Stomach (tissue), 9 donors: ENCODE measurements around the gene ANKS1B. TPM values are rescaled to one million over a fixed set of nuclear protein-coding genes. Genes with fewer than 3 reads are reported as not detected.

ENCODE experiments used
- DNase-seq, 2 donors: peaks; one replicate each; pipeline versions ENCODE4 v3.0.0 to v3.0.0-alpha.2; 2013 to 2019
- H3K27ac ChIP-seq, 5 donors: fragments of 200-600 bp in 4 of 5; sonication (generic) in 4 of 5; one replicate each; pipeline ENCODE4 v1.5.1; 2013 to 2019; ENCODE audit warnings: mild to moderate bottlenecking in 1 of 5, moderate library complexity in 1 of 5
- H3K27me3 ChIP-seq, 3 donors: fragments of 200-600 bp; sonication (generic); one replicate each; pipeline ENCODE4 v1.5.1; 2017 to 2019; ENCODE audit warnings: mixed run types in 1 of 3
- H3K36me3 ChIP-seq, 4 donors: fragments of 200-600 bp; sonication (generic); 1 replicate in 3 of 4; 2 replicates in 1 of 4; pipeline ENCODE4 v1.5.1; 2016 to 2019
- H3K4me1 ChIP-seq, 4 donors: fragments of 200-600 bp; sonication (generic); one replicate each; pipeline ENCODE4 v1.5.1; 2016 to 2019
- H3K4me3 ChIP-seq, 4 donors: fragments of 200-600 bp; sonication (generic) in 3 of 4; one replicate each; pipeline ENCODE4 v1.5.1; 2016 to 2019; ENCODE audit warnings: mild to moderate bottlenecking in 1 of 4
- H3K9me3 ChIP-seq, 4 donors: fragments of 200-600 bp; sonication (generic); one replicate each; pipeline ENCODE4 v1.5.1; 2016 to 2019
- EP300 ChIP-seq: sonication (generic); formaldehyde crosslinking; IDR thresholded peaks from one replicate; pipeline ENCODE4 v1.6.1; 2017; ENCODE audit warnings: antibody characterized with exemption
- POLR2A ChIP-seq, 4 donors: fragments of 450-650 bp; IDR thresholded peaks; one replicate each; pipeline ENCODE4 v1.6.1; 2016; ENCODE audit warnings: antibody characterized with exemption in 4 of 4, control low read depth in 2 of 4, mild to moderate bottlenecking in 1 of 4, moderate library complexity in 1 of 4
- POLR2AphosphoS5 ChIP-seq, 3 donors: sonication (generic); formaldehyde crosslinking; IDR thresholded peaks; one replicate each; pipeline ENCODE4 v1.6.1; 2016; ENCODE audit warnings: antibody characterized with exemption in 3 of 3
- WGBS, 5 donors: extraction: QIAGEN DNeasy Blood & Tissue Kit in 3 of 5; methylation state at CpG; one replicate each; pipeline versions ENCODE4 v1.1.5 to v1.1.7; 2013 to 2018; 5-methylcytosine and 5-hydroxymethylcytosine counted together
- intact Hi-C: fragments of 100-400 bp; cut with DNase I; formaldehyde crosslinking; loops from one replicate; pipeline ENCODE4 v1.15.1; 2023; ENCODE audit warnings: low total_unique reads
- polyA plus RNA-seq, 3 donors: library from polyadenylated mRNA; stranded (reverse); fragments of 200-250 nt; gene quantifications; one replicate each; pipeline ENCODE4 v1.2.3, GENCODE V29; 2013
- total RNA-seq, 5 donors: library from RNA; depleted of rRNA; stranded (reverse); fragments of >200 nt; gene quantifications; one replicate each; pipeline versions ENCODE4 v1.1.0 to v1.2.3, GENCODE V29; 2014 to 2016
- TF ChIP-seq, protein P1 (sequence below), 7 experiments: fragments of 450-650 bp in 4 of 7; fragments of 200-600 bp in 3 of 7; sonication (generic) in 3 of 7; IDR thresholded peaks; one replicate each; pipeline ENCODE4 v1.5.1; 2016 to 2019; ENCODE audit warnings: antibody characterized with exemption in 7 of 7, control low read depth in 2 of 7, mild to moderate bottlenecking in 1 of 7
- donor health status: healthy with polysubstance abuse.
- donor health status: Bipolar disorder and iron deficiency.
- donor health status: healthy.

The ANKS1B gene
- total and polyA plus RNA-seq, 8 donors: 0.73 to 26.8 (median 2.2) TPM; not detected in 2

DNA sequence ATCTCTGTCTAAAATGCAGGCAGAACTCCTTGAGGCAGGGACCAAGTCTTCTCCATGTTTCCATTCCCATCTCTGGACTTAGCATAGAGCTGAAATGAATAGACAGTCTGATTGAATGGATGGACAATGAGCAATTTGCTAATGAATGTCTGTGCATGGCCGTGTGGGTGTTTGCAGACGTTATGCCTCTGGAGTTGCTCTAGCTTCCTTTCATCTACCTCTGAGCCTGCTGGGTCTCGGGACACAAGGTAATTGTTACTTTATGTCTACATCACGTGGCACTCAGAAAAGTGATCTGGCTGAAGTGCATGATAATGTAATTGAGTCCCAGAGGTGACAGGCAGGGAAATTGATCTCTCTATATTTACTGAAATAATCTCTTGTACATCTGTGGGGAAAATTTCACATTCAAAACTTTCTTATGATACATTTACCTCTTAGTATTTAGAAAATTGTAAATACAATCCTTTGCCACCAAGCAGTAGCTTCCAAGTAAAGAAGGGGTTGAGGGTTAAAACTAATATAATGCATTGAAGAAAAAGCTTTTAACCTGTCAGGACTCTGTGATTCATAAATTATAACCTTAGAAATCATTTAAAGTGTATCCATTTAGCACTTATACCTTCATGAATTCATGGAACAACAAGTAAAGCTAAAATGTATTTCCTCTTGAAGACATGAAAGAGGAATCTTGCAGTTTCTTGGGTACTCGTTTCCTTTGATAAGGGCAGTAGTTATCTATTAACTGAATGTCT is 915.6 kb downstream of the ANKS1B start:
- TF ChIP-seq EP300 (no peak), POLR2AphosphoS5 (IDR thresholded peaks at IDR 0.05) (no peak), POLR2A (IDR thresholded peaks at IDR 0.05) (no peak)
- TF ChIP-seq, protein P1, sequence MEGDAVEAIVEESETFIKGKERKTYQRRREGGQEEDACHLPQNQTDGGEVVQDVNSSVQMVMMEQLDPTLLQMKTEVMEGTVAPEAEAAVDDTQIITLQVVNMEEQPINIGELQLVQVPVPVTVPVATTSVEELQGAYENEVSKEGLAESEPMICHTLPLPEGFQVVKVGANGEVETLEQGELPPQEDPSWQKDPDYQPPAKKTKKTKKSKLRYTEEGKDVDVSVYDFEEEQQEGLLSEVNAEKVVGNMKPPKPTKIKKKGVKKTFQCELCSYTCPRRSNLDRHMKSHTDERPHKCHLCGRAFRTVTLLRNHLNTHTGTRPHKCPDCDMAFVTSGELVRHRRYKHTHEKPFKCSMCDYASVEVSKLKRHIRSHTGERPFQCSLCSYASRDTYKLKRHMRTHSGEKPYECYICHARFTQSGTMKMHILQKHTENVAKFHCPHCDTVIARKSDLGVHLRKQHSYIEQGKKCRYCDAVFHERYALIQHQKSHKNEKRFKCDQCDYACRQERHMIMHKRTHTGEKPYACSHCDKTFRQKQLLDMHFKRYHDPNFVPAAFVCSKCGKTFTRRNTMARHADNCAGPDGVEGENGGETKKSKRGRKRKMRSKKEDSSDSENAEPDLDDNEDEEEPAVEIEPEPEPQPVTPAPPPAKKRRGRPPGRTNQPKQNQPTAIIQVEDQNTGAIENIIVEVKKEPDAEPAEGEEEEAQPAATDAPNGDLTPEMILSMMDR (IDR thresholded peaks at IDR 0.05): no peak
- Histone ChIP-seq H3K4me1 (no peaks in the 10 kb centered on the region), H3K36me3 (no peaks in the 10 kb centered on the region), H3K9me3 (no peaks in the 10 kb centered on the region), H3K4me3 (no peak overlapping the region), H3K27ac (no peak overlapping the region), H3K27me3 (no peaks in the 10 kb centered on the region)
- 20 to 41% (median 26%) methylated on average over 5 of the region's 5 CpGs for WGBS, 5 donors
- intact Hi-C loops: no loop called here
- DNase-seq: peak in 1 of 2 donors; percentile 10

DNA sequence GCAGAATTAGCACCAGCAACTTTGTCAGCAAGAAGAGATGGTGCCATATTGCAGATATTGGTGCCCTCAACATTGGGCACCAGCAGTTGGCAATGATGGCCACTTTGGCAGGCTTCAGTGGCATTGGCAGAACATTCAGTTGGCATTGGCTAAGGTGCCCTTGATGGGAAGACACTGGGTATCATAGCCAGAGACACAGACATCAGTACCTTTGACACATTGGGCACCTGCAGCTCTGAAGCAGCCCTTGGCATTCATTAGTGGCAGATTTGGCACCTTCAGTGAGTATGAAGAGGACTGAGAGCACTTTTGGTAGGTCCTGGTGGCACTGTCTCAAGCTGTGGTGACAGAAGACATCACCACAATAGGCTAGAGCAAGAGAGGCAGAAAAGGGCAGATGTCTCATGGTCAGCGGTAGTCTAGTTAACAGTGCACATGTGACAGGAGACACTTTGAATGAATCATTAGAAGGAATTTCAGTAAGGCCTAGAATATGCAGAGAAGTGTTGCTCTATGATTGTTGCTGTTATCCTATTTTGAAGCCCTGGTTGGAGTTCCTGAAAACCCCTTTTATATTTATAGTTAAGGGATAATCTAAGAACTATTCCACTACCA is 917.5 kb downstream of the ANKS1B start:
- no peaks in the 10 kb centered on the region for H3K36me3 ChIP-seq
- 91 to 100% (median 94%) methylated on average over 1 of the region's 1 CpG for WGBS, 5 donors
- H3K4me1 ChIP-seq: no peaks in the 10 kb centered on the region
- DNase-seq: no peak
- no peaks in the 10 kb centered on the region for H3K9me3 ChIP-seq
- H3K27ac ChIP-seq: no peak overlapping the region
- H3K27me3 ChIP-seq: no peaks in the 10 kb centered on the region
- intact Hi-C loops: no loop called here
- TF ChIP-seq POLR2AphosphoS5 (IDR thresholded peaks at IDR 0.05): no peak
- no peak for TF ChIP-seq POLR2A (IDR thresholded peaks at IDR 0.05)
- TF ChIP-seq, protein P1 (IDR thresholded peaks at IDR 0.05): no peak
- TF ChIP-seq EP300: no peak
- no peak overlapping the region for H3K4me3 ChIP-seq

DNA sequence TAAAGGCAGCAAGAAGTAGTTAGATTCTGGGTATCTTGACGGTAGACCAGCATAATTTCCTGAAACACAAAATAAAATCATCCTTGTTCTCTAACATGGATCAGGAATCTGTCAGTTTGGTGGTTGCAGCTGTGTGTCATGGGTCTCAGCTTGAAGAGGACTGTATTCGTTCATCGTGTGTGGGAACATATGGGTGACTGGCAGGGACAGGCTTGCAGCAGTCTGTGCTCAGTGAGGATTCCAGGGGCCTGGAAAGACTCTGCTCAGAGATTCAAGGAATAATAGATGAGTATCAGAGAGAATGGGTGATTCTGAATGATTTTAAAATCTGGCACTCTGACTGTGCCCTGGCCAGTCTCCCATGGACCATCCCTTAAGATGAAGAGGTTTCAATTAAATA is 918.0 kb downstream of the ANKS1B start:
- no peak for DNase-seq
- Histone ChIP-seq H3K27ac (no peak overlapping the region), H3K4me1 (no peaks in the 10 kb centered on the region), H3K27me3 (no peaks in the 10 kb centered on the region), H3K36me3 (no peaks in the 10 kb centered on the region), H3K9me3 (no peaks in the 10 kb centered on the region), H3K4me3 (no peak overlapping the region)
- no peak for TF ChIP-seq POLR2AphosphoS5 (IDR thresholded peaks at IDR 0.05)
- TF ChIP-seq, protein P1 (IDR thresholded peaks at IDR 0.05): no peak
- no peak for TF ChIP-seq POLR2A (IDR thresholded peaks at IDR 0.05)
- no peak for TF ChIP-seq EP300
- intact Hi-C loops: no loop called here
- 67 to 88% (median 78%) methylated on average over 3 of the region's 3 CpGs for WGBS, 5 donors

DNA sequence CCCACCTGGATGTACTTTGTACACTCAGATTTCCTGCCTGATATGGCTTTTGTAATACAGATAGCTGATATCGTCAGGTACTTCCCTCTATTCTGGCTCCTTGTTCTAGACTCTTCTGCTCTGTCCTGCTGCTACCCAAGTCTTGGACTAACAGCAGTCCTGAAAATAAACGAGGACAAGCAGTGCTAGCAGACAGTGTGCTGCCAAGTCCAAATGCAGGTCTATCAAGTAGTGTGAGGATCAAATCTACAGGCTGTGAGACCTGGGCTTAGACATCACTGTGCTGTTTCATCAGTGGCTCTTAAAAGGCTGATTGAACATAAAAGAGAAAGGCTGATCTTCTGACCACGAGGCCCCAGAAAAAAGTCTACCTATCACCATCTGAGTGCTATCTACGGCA is 921.6 kb downstream of the ANKS1B start:
- H3K4me3 ChIP-seq: no peak overlapping the region
- intact Hi-C loops: no loop called here
- H3K27ac ChIP-seq: no peak overlapping the region
- H3K27me3 ChIP-seq: no peaks in the 10 kb centered on the region
- no peaks in the 10 kb centered on the region for H3K36me3 ChIP-seq
- H3K9me3 ChIP-seq: no peaks in the 10 kb centered on the region
- no peak for TF ChIP-seq POLR2AphosphoS5 (IDR thresholded peaks at IDR 0.05)
- TF ChIP-seq POLR2A (IDR thresholded peaks at IDR 0.05): no peak
- no peak for TF ChIP-seq EP300
- TF ChIP-seq, protein P1 (IDR thresholded peaks at IDR 0.05): no peak
- 54 to 63% (median 59%) methylated on average over 4 of the region's 4 CpGs for WGBS, 5 donors
- DNase-seq: no peak
- no peaks in the 10 kb centered on the region for H3K4me1 ChIP-seq
